GM23338 (cell line): ENCODE results near the gene SEC14L3.

Experiments
- CTCF ChIP-seq, 2 experiments: fragments of 200-600 bp in 1 of 2; sonication (generic) in 1 of 2; conservative IDR thresholded peaks; 2 replicates each; pipeline versions ENCODE4 v1.5.1 to v1.6.1; 2016 to 2017; ENCODE audit warnings: antibody characterized with exemption in 2 of 2, low read depth in 2 of 2, mild to moderate bottlenecking in 2 of 2, moderate library complexity in 1 of 2
- EZH2 ChIP-seq: fragments of 200-600 bp; sonication (generic); IDR thresholded peaks from one replicate; pipeline ENCODE4 v1.8.0; 2017; ENCODE audit warnings: antibody characterized with exemption, mild to moderate bottlenecking, low read depth; ENCODE audit not compliant: unreplicated experiment
- EZH2phosphoT487 ChIP-seq: fragments of 200-600 bp; sonication (generic); IDR thresholded peaks from one replicate; pipeline ENCODE4 v1.8.1; 2018; ENCODE audit warnings: antibody characterized with exemption; ENCODE audit not compliant: unreplicated experiment
- JUNB ChIP-seq: IDR thresholded peaks from one replicate; pipeline ENCODE4 v1.6.1; 2016; ENCODE audit warnings: antibody characterized with exemption; ENCODE audit not compliant: unreplicated experiment
- POLR2AphosphoS5 ChIP-seq: IDR thresholded peaks from 2 replicates; pipeline ENCODE4 v1.6.1; 2016; ENCODE audit warnings: antibody characterized with exemption, low read depth
- REST ChIP-seq: IDR thresholded peaks from one replicate; pipeline ENCODE4 v1.6.1; 2018; ENCODE audit warnings: antibody characterized with exemption; ENCODE audit not compliant: unreplicated experiment
- ZNF331 ChIP-seq: fragments of 250-450 bp; sonication (Bioruptor Pico); IDR thresholded peaks from 2 replicates; pipeline ENCODE4 v1.5.0; 2020; ENCODE audit warnings: low read depth, mild to moderate bottlenecking, moderate library complexity

GRCh38 chr22:30519842-30520425 lies 48.1 kb upstream of the SEC14L3 start:
- no peak for TF ChIP-seq ZNF331 (CRISPR knock-in tag)
- no peak for TF ChIP-seq CTCF (conservative IDR thresholded peaks at IDR 0.05; ENCODE audit: low read depth in 2 of 2)
- no peak for TF ChIP-seq EZH2phosphoT487
- no peak for TF ChIP-seq EZH2
- TF ChIP-seq JUNB: no peak
- TF ChIP-seq REST: no peak
- no peak for TF ChIP-seq POLR2AphosphoS5
